OCI-LY3 (cell line): ENCODE measurements around the gene HPS6.

Experiments used
- EZH2phosphoT487 ChIP-seq: fragments of 200-600 bp; shearing (Covaris generic); IDR thresholded peaks from 2 replicates; pipeline ENCODE4 v1.6.1; 2018; ENCODE audit warnings: antibody characterized with exemption, mixed run types, low read depth
- TF ChIP-seq, protein P1 (sequence below): fragments of 200-600, 300-600 bp; sonication (generic); IDR thresholded peaks from 2 replicates; pipeline ENCODE4 v1.5.1; 2014; ENCODE audit warnings: antibody characterized with exemption, low read length, low read depth

DNA sequence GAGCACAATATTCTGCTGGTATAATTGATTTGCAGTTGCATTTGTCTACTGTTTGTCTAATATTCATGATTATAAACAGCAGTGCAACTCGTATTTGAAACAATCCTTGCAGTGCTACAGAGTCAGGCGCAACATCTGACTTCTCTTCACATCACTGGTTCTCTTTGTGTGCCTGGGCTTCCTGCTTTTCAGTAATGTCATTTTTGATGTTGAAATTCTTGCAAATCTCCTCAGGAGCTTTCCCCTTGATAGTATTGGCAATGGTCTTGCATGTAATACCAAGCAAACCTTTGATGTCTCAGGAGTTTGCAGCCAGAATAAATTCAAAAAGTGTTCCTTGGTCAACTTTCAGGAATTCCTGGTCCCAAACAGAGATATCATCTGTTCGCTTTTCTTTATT lies 20.2 kb downstream of the HPS6 start:
- TF ChIP-seq, protein P1, sequence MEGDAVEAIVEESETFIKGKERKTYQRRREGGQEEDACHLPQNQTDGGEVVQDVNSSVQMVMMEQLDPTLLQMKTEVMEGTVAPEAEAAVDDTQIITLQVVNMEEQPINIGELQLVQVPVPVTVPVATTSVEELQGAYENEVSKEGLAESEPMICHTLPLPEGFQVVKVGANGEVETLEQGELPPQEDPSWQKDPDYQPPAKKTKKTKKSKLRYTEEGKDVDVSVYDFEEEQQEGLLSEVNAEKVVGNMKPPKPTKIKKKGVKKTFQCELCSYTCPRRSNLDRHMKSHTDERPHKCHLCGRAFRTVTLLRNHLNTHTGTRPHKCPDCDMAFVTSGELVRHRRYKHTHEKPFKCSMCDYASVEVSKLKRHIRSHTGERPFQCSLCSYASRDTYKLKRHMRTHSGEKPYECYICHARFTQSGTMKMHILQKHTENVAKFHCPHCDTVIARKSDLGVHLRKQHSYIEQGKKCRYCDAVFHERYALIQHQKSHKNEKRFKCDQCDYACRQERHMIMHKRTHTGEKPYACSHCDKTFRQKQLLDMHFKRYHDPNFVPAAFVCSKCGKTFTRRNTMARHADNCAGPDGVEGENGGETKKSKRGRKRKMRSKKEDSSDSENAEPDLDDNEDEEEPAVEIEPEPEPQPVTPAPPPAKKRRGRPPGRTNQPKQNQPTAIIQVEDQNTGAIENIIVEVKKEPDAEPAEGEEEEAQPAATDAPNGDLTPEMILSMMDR = no peak
- TF ChIP-seq EZH2phosphoT487 = no peak
